HUDEP-2 (cell line): ENCODE data around the gene CXXC1.

Source experiments
- DNase-seq, 76 experiments: peaks; one replicate each; lab custom pipeline; 2025; ENCODE audit not compliant: unreplicated experiment in 76 of 76; lab: John Stamatoyannopoulos, UW

CXXC1 gene

DNA sequence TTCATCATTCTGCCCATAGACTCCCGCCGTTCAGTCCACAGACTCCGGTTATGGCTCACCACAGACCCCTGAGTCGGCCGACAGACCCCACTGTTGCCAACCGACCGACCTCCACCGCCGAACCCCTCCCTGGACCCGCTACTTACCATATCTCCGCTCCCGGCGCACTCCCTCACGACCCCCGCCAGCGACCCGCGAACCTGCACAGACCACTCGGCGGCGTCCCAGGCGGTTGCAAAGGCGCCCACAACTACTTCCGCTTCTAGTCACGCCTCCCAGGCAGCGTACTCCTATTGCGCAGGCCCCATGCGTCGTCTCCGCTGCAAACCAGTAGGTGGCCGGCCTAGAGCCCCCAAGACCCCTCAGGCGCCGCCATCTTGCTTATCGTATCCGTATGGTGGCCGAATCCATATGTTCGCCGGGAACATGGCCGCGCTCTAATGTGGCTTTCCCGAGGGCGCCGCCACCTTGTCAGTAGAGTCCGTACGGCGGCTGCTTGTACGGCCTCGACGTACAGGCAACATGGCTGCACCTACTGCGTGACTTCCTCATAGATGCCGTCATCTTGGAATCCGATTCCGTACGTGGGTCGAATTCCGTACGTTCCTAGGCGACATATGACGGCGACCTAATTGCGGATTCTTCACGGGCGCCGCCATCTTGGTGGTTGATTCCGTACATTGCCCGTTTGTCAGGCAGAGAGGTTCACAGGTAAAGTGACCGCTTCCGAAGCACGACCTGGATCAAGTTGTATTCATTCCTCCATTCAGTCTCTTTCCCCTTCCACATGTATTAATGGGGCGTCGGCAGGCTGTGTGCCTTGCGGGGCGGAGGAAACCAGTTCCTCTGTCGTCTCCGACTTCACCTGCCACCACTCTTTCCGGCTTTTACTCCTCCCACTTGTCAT, at the start of gene CXXC1:
TSS of gene CXXC1 (minus strand) at position 252 of the 907 bp plus-strand sequence. CDS start at position 149, 103 bp downstream.
- DNase-seq: peak; percentile 84 to 100 (median 98)

DNA sequence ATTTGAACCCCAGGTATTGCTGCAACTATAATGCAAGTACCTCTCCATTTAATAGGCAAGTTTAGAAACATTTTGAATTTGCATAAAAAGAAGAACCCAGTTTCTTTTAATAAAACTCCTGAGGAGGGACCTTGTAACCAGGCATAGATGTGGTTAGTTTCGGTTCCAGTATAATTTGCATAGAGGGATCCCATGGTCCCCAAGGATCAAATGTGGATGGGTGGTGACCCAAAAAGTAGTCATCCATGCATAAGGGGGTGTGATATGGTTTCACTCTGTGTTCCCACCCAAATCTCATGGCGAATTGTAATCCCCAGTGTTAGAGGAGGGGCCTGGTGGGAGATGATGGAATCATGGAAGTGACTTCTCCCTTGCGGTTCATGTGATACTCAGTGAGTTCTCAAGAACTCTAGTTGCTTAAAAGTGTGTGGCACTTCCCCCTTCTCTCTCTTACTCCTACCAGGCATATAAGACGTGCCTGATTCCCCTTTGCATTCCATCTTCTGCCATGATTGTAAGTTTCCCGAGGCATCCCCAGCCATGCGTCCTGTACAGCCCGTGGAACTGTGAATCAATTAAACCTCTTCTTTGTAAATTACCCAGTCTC, 47.2 kb upstream of the CXXC1 start:
- no peak for DNase-seq

DNA sequence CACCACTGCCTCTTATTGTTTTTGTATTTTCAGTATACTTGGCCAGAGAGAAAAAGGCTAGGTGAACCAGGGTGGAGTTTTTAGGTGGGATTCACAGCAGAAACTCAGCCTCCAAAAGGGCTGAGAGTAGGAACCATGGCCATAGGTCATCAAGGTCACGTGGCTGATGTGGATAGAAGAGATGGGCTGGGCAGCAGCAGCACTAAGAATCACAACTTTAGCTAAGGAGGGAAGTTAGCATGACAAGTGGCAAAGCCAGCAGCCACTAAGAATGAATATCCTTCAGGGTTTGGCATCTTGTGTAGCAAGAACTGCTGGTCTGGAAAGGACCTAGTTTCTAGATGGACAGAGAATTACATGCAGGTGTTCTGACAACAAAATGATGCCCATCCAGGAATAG, 44.2 kb upstream of the CXXC1 start:
- no peak for DNase-seq

DNA sequence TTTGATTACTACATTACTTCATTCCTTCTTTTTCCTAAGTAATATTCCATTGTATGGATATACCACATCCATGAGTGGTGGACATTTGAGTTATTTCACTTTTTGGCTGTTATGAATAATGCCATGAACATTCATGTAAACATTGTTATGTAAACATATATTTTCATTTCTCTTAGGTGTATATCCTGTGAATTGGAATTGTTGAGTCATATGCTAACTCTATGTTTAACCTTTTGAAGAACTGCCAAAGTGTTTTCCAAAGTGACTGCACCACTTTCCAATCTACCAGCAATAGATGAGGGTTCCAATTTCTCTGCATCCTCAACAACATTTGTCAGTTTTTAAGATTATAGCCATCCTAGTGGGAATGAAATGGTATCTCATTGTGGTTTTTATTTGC, 42.7 kb upstream of the CXXC1 start:
- DNase-seq: no peak

DNA sequence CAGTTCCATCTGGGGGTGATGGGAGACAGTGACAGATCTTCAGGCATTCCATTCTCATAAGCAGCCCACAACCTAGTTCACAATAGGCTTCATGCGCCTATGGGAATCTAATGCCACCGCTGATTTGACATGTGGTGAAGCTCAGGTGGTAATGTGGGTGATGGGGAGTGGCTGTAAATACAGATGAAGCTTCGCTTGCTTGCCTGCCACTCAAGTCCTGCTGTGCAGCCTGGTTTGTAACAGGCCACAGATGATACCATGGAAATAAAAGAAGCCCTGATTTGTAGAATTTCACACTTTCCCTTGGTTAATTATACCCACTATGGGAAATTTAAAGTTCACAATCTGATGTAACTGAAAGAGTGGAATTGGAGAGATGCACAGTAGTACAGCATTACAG, 40.5 kb upstream of the CXXC1 start:
- DNase-seq: no peak

DNA sequence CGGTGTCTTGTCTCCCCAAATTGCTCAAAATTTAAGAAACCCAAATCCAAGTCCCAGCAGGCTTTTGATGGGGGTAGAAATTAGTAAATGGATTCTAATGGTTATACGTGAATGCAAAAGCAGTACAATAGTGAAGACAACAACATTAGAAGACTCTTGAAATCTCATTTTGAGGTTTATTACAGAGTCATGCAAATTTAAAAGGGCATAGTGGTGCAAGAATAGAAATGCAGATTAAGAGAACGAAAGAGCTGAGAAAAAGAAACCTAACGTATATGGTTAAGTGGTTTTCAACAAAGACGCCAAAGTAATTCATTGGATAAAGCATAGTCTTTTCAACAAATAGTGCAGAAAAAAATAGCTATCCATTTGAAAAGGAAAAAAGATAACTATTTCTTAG, 33.2 kb upstream of the CXXC1 start:
- no peak for DNase-seq

DNA sequence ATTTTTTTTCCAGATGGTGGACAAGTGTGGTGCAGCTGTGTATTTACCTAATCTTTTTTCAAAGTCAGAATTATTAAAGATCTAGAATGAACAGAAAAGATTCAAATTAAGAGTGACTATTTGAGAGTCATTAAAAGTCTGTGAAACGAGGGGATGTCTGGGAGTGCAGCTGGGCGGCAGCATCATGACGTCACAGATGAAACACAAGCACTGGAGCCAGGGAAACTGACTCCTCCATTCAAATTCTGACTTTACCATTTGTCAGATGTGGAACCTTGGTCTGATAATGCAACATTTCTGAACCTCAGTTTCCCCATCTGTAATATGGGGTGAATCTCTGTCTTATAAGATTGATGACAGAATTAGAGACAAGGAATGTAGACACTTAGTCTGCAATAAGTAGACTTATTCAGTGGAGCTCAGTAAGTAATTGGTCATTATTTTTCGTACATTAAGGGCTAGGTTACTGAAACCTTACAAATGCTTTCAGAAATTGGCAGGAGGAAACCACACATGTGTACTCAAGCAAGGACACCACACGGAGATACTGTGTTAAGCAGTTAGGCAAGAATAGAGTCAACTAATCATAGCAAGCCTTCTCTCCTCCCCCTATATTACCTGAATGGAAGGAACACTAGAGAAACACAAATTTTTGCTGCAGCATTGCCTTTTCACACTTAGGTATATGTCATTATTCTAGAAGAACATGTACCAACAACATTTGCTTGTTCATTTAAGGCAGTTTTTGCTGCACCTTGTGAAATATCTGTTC, 27.8 kb upstream of the CXXC1 start:
- no peak for DNase-seq

DNA sequence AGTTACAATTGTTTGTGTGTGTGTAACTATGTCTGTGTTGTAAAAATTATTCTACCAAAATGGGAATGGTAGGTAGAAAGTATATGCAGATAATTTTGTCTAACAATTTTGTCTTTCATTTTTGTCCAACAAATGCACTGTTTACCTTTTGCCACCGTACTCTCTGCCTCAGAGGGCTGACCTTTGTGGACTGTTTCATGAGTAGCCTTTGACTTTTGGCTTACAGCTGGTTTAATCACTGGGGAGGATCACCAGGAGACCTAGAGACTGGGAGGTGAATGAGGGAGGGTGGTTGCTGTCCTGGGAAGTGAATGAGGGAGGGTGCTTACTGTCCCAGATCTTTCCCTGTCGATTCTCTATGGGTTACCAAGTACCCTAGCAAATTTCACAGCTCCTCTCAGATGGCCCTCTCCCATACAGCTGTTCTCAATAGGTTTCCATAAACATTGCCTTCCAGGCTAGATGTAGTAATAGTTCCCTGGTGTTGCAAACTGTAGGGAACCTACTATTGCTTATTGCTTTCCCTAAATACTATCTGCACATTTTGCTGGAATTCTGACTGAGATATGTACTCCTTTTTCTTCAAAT, 26.5 kb upstream of the CXXC1 start:
- no peak for DNase-seq

DNA sequence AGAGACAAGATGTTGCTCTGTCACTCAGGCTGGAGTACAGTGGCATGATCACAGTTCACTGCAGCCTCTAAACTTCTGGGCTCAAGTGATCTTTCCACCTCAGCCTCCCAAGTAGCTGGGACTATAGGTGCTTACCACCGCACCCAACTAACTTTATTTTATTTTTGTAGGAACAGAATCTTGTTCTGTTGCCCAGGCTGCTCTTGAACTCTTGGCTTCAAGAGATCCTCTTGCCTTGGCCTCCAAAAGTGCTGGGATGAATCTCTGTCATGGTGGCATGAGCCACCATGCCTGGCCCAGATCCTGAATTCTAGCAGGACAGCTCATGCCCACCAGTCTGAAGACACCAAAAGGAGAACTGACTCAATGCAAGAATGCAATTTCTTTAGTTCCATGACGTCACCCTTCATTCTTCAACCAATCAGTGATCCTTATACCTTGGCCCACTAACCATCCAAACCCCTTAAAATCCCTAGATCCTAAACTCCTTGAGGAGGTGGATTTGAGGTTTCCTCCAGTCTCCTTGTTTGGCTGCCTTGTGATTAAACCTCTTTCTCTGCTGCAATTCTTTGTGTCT, 25.6 kb upstream of the CXXC1 start:
- DNase-seq: no peak

DNA sequence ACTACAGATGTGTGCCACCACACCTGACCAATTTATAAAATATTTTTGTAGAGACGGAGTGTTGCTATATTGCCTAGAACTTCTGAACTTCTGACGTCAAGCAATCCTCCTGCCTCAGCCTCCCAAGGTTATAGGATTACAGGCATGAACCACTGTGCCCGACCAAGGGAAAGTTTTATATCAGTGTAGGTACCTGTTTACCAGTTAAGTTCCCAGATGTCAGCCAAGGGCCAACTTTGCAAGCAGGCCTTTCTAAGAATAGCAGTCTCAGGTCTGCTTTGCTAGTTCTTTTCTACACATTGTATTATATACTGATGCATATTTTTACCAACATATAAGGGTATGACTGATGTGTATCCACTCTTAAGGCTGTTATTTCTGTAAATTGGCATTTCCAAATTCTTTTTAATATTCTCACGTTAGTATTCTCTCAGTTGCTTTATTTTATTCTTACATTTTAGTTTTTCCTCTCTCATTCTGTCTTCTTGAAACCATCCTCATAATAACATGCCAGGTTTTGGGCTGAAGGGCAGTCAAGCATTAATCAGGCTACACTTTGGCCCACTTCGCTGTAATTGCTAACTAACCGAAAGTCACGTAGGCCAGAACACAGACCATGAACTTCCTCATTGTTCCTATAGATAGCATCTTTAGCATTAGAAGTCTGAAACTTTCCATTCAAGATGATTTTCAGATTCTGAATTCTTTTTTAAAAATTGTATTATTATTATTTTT, 25.0 kb upstream of the CXXC1 start:
- no peak for DNase-seq

DNA sequence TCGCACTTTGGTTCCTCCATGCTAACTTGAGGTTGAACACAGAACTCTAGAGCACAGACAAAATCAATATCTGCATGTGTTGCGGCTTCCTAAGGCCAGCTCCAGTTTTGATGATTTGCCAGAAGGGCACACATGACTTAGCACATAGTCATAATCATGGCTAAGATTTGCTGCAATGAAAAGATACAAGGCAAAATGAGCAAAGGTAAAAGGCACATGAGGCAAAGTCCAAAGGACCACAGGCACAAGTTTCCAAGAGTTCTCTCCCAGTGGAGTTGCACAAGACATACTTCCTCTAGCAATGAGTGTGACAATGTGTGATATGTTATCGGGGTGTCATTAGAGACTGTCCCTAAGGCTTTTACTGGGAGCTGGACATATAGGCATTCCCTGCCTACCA, 24.2 kb upstream of the CXXC1 start:
- no peak for DNase-seq

DNA sequence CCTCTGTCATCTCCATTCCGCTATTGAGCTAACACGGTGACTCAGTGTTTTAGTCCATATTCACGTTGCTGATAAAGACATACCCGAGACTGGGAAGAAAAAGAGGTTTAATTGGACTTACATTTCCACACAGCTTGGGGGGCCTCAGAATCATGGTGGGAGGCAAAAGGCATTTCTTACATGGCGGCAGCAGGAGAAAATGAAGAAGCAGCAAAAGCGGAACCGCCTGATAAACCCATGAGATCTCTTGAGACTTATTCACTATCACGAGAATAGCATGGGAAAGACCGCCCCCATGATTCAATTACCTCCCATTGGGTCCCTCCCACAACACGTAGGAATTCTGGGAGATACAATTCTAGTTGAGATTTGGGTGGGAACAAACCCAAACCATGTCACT, 22.6 kb upstream of the CXXC1 start:
- DNase-seq: no peak

DNA sequence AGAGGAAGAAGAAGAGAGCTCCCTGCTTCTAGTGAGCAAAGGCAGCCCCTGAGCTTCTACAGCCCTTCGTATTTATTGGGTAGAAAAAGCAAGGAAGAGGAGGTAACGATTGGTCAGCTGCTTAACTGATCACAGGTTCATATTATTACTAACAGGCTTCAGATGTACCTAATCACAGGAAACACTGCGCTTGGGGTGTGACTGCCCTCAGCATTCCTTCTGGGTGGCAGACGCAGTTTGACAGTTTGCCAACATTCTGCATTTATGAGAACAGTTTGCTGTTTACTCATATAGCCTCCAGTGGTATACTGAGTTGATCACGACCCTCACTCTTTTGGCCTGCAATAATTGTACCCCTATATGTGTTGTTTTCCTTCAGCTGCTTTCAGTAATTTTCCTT, 21.4 kb upstream of the CXXC1 start:
- peak in 4 of 76 experiments; percentile 3 to 41 (median 21) for DNase-seq

DNA sequence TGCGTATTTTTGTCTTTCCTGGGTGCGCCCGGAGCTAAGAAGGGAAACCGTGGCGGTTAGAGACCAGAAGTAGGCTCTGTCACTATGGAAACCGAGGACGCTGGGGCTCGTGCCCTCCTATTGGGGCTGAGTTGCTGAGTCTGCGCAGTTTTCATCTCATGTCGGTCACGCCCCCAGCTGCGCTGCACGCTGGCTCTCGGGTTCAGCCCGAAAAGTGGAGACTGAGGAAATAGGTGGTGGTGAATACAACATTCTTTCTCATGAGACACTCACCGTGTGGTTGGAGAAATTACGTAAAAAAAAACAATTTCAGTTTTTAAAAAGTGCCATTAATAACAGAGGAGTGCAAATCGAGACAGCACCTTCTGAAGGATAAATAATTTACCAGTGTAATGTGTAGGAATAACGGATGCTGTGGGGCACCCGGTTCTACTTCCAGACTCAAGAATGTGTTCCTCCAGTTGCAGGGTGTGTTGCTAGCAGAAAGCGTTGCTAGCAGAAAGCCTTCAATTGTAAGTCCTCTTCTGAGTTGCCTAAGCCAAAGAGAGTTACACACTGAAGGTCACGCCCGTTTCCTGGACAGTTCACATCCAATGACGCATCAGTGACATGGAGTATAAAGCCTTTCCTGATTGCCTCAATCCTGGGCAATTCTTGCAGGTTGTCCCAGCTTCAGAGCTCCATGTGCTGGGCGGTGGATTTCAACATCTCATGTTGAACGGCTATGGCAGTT, 20.4 kb upstream of the CXXC1 start:
- DNase-seq: peak in 71 of 76 experiments; percentile 8 to 89 (median 67)

DNA sequence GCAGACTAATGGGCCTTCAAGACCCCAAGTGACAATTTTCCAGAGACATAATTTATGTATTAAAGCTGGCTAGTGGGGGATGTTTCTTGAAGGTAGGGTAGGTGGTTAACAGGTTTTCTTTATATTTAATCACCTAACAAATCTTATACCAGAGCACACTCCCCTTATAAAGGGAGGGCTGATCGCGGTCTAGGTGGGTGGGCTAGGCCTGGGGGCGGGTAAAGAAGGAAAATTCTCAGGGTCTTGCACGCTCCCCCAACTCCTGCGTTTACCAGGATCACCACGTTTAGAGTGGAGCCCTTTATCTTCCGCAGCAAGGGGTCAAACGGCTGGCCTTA, 19.9 kb upstream of the CXXC1 start:
- no peak for DNase-seq

DNA sequence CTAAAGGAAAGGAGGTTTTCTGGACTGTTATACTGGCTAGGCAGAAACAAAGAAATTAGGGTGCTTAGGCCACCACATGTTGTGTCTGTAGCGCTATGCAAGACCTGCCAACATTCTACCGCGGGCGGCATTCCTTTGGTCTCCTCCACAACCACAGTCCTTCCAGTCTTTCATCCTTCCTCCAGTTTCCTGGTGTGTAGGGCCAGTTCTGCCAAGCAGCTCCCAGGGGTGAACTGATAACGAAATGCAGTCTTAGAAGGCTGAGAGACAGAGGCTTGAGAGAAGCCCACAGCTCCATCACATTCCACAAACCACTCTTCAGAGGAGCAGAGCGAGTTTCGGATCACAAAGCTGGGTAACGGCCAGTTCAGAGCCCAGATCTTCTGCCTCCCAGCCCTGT, 19.5 kb upstream of the CXXC1 start:
- DNase-seq: no peak

DNA sequence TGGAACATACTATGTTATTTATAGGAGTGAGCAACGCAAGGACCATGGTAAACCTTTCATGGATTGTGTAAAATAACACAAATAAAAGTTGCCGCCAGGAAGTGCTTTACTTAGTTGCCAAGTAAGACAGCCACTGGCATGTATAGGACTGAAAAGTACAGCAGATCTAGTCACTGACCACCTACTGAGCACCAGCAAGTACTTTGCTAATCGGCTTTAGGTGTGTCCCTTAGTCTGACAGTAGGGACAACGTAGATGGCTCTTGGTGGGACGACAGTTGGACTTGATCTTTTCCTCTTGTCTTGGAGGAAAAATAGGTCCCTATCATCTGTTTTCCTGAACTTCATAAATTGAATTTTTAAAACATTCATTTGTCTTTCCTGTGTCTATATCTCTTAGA, 13.6 kb upstream of the CXXC1 start:
- no peak for DNase-seq

DNA sequence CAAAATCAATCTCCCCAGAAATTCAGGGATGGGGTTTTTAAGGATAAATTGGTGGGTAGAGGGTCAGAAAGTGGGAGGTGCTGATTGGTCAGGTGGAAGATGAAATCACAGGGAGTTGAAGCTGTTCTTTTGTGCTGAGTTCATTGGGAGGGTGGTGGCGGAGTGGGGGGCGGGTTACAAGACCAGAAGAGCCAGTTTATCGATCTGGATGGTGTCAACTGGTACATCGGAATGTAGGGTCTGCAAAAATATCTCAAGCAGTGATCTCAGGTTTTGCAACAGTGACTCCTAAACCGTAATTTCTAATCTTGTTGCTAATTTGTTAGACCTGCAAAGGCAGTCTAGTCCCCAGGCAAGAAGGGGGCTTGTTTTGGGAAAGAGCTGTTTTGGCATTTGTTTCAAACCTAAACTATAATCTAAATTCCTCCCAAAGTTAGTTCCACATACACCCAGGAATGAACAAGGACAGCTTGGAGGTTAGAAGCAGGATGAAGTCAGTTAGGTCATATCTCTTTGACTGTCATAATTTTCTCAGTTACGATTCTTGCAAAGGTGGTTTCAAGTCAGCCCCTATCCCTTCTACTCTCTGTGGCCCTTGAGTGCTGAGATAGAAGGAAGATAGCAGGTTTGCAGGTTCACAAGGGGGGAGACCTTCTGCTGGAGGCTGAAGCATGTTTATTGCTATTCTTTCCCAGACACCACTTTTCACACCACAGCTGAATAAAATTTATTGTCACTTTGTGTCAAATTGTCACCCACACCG, 12.3 kb upstream of the CXXC1 start:
- no peak for DNase-seq
